Bladder microvascular endothelial cell (primary cell): ENCODE measurements around the gene EHF. TPM values are rescaled to one million over a fixed set of nuclear protein-coding genes. Genes with fewer than 3 reads are reported as not detected.

ENCODE experiments used
- total RNA-seq: library from RNA; depleted of rRNA; stranded (reverse); fragments of >200 nt; gene quantifications from 2 replicates; pipeline ENCODE4 v1.2.3, GENCODE V29; 2014

Gene EHF
- not detected in 2 replicates for total RNA-seq

GRCh38 chr11:34620820-34621792, at the start of gene EHF:
TSS of gene EHF (plus strand) at chr11:34621093. CDS start at chr11:34642631, 21,538 bp downstream.

Other genes with a start within 250 kb of the EHF start
- 40.3 and 69.5 TPM in 2 replicates for gene CAT, start 182.2 kb upstream of the EHF start, total RNA-seq
- not detected in 2 replicates for gene ELF5, start 107.3 kb upstream of the EHF start, total RNA-seq